CD14-positive monocyte (primary cell): ENCODE measurements around the gene EEF1AKMT3. TPM values are rescaled to one million over a fixed set of nuclear protein-coding genes. Genes with fewer than 3 reads are reported as not detected.

Experiments used
- DNase-seq, 3 donors: peaks; one replicate each; pipeline ENCODE4 v3.0.0-alpha.2; 2011 to 2022
- H2AFZ ChIP-seq: 2 replicates; pipeline ENCODE4 v1.6.0; 2012; ENCODE audit warnings: mild to moderate bottlenecking, low read depth, low read length, inconsistent platforms; ENCODE audit not compliant: insufficient read depth, poor library complexity, severe bottlenecking
- H3K27ac ChIP-seq, 2 donors: 1 replicate in 1 of 2; 2 replicates in 1 of 2; pipeline ENCODE4 v1.5.1; 2012 to 2013; ENCODE audit warnings: low read length in 2 of 2, control low read depth in 1 of 2, inconsistent platforms in 1 of 2, low read depth in 1 of 2, mild to moderate bottlenecking in 1 of 2
- H3K27me3 ChIP-seq, 2 donors: one replicate each; pipeline versions ENCODE4 v1.6.0 to v1.6.1; 2011 to 2013; ENCODE audit warnings: low read length in 2 of 2; ENCODE audit not compliant: control insufficient read depth in 2 of 2, insufficient read depth in 2 of 2
- H3K36me3 ChIP-seq, 2 donors: replicated peaks in 1 of 2; 1 replicate in 1 of 2; 2 replicates in 1 of 2; pipeline versions ENCODE4 v1.5.1 to v1.6.1; 2012 to 2013; ENCODE audit warnings: low read length in 2 of 2, control low read depth in 1 of 2, inconsistent platforms in 1 of 2, mild to moderate bottlenecking in 1 of 2; ENCODE audit not compliant: insufficient read depth in 2 of 2, control insufficient read depth in 1 of 2
- H3K4me1 ChIP-seq, 2 donors: 1 replicate in 1 of 2; 2 replicates in 1 of 2; pipeline versions ENCODE4 v1.5.1 to v1.6.1; 2012 to 2013; ENCODE audit warnings: low read length in 2 of 2, control low read depth in 1 of 2, inconsistent platforms in 1 of 2, mild to moderate bottlenecking in 1 of 2, moderate library complexity in 1 of 2; ENCODE audit not compliant: insufficient read depth in 2 of 2, control insufficient read depth in 1 of 2
- H3K4me2 ChIP-seq: replicated peaks from 2 replicates; pipeline ENCODE3; 2012; ENCODE audit warnings: low read length, moderate library complexity, mild to moderate bottlenecking; ENCODE audit not compliant: poor library complexity, severe bottlenecking; ENCODE audit errors: extremely low read depth
- H3K4me3 ChIP-seq, 3 experiments: fragments of 200-600 bp in 1 of 3; sonication (generic) in 1 of 3; replicated peaks in 1 of 3; 1 replicate in 2 of 3; 2 replicates in 1 of 3; pipeline ENCODE4 v1.5.1; 2011 to 2013; ENCODE audit warnings: low read length in 3 of 3, mild to moderate bottlenecking in 3 of 3, control low read depth in 2 of 3, low read depth in 2 of 3, inconsistent platforms in 1 of 3, moderate library complexity in 1 of 3
- H3K79me2 ChIP-seq: 2 replicates; pipeline ENCODE4 v1.6.0; 2012; ENCODE audit warnings: mild to moderate bottlenecking, control low read depth, inconsistent platforms, low read length, moderate library complexity; ENCODE audit not compliant: insufficient read depth
- H3K9ac ChIP-seq: 2 replicates; pipeline ENCODE4 v1.6.0; 2017; ENCODE audit warnings: low read length, mild to moderate bottlenecking; ENCODE audit not compliant: insufficient read depth, poor library complexity, severe bottlenecking
- H3K9me3 ChIP-seq, 2 donors: replicated peaks in 1 of 2; 1 replicate in 1 of 2; 2 replicates in 1 of 2; pipeline versions ENCODE4 v1.5.1 to v1.6.1; 2012 to 2013; ENCODE audit warnings: low read length in 2 of 2, control low read depth in 1 of 2; ENCODE audit not compliant: control insufficient read depth in 1 of 2, insufficient read depth in 1 of 2
- H4K20me1 ChIP-seq: 2 replicates; pipeline ENCODE4 v1.6.0; 2012; ENCODE audit warnings: mild to moderate bottlenecking, low read length, control low read depth, moderate library complexity; ENCODE audit not compliant: insufficient read depth
- H3K27ac Mint-ChIP-seq, 7 donors: one replicate each; pipeline ENCODE4 v1.8.0; 2020; ENCODE audit warnings: mild to moderate bottlenecking in 7 of 7, mixed read lengths in 7 of 7, moderate library complexity in 6 of 7, inconsistent platforms in 2 of 7
- H3K27me3 Mint-ChIP-seq, 3 donors: one replicate each; pipeline ENCODE4 v1.8.0; 2021 to 2022; ENCODE audit warnings: low read depth in 3 of 3, mild to moderate bottlenecking in 3 of 3, mixed read lengths in 3 of 3, moderate library complexity in 3 of 3, inconsistent platforms in 1 of 3
- H3K36me3 Mint-ChIP-seq, 2 donors: one replicate each; pipeline ENCODE4 v1.8.0; 2020; ENCODE audit warnings: mixed read lengths in 2 of 2, inconsistent platforms in 1 of 2, mild to moderate bottlenecking in 1 of 2
- H3K4me1 Mint-ChIP-seq: one replicate; pipeline ENCODE4 v1.8.0; 2020; ENCODE audit warnings: mild to moderate bottlenecking, mixed read lengths
- H3K4me3 Mint-ChIP-seq, 2 donors: one replicate each; pipeline ENCODE4 v1.8.0; 2020; ENCODE audit warnings: mild to moderate bottlenecking in 2 of 2, mixed read lengths in 2 of 2, moderate library complexity in 1 of 2
- H3K9me3 Mint-ChIP-seq, 7 donors: one replicate each; pipeline ENCODE4 v1.8.0; 2020 to 2022; ENCODE audit warnings: mixed read lengths in 7 of 7, mild to moderate bottlenecking in 6 of 7, moderate library complexity in 6 of 7, inconsistent platforms in 2 of 7
- CTCF ChIP-seq: fragments of 200-600 bp; IDR thresholded peaks from one replicate; pipeline ENCODE4 v1.8.0; 2022; ENCODE audit warnings: antibody characterized with exemption, mild to moderate bottlenecking
- WGBS: methylation state at CpG from one replicate; pipeline ENCODE4 v1.1.5; 2013; ENCODE audit warnings: missing lambda C conversion rate; ENCODE audit not compliant: insufficient coverage; 5-methylcytosine and 5-hydroxymethylcytosine counted together
- intact Hi-C, 2 donors: fragments of 100-400 bp; cut with micrococcal nuclease; formaldehyde crosslinking; loops; one replicate each; pipeline versions ENCODE4 v1.15.0 to v1.15.1; 2023
- polyA plus RNA-seq, 3 donors: library from polyadenylated mRNA; depleted of rRNA in 1 of 3; unstranded in 2 of 3; stranded (reverse) in 1 of 3; fragments of 300-500 nt in 2 of 3; fragments of >200 nt in 1 of 3; fragmentation: Illumina TruSeq in 2 of 3; gene quantifications; 1 replicate in 2 of 3; 2 replicates in 1 of 3; pipeline ENCODE4 v1.2.3, GENCODE V29; 2012 to 2021

The EEF1AKMT3 gene
- polyA plus RNA-seq, 3 donors: 3.4 to 4.2 (median 3.4) TPM

- Mint-ChIP-seq H3K27me3 (no peaks in the 10 kb centered on the region), H3K9me3 (peaks cover 0 to 2% (median 0%) of the 10 kb centered on the region in 7 donors), H3K4me1 (peaks cover under 1% of the 10 kb centered on the region), H3K36me3 (peaks cover 60 to 65% of the 10 kb centered on the region in 2 donors), H3K4me3 (no peak overlapping the region), H3K27ac (peak overlapping the region in 1 of 7 donors; percentile 21)
- H3K27me3 ChIP-seq: no peaks in the 10 kb centered on the region
- no peak overlapping the region for H3K27ac ChIP-seq
- peaks cover under 1% of the 10 kb centered on the region for H3K79me2 ChIP-seq
- H3K9me3 ChIP-seq: no peaks in the 10 kb centered on the region
- no peak for TF ChIP-seq CTCF
- no peak overlapping the region for H3K4me3 ChIP-seq
- H4K20me1 ChIP-seq: no peaks in the 10 kb centered on the region
- no peaks in the 10 kb centered on the region for H3K4me1 ChIP-seq
- 96% methylated on average over 6 of the region's 6 CpGs for WGBS
- H3K4me2 ChIP-seq: no peak overlapping the region
- no peak overlapping the region for H2AFZ ChIP-seq
- no peak for DNase-seq
- H3K36me3 ChIP-seq: peaks cover 59 to 69% of the 10 kb centered on the region in 2 donors
- intact Hi-C loops: no loop called here
- no peak overlapping the region for H3K9ac ChIP-seq
Observed at GRCh38 chr12:57733928-57734327, 38.5 kb upstream of the EEF1AKMT3 start.

GRCh38 chr12:57734591-57734990 lies 37.8 kb upstream of the EEF1AKMT3 start:
- Histone ChIP-seq H3K27me3 (no peaks in the 10 kb centered on the region), H3K79me2 (peaks cover 8% of the 10 kb centered on the region), H4K20me1 (no peaks in the 10 kb centered on the region), H3K9me3 (no peaks in the 10 kb centered on the region), H3K27ac (no peak overlapping the region), H3K36me3 (peaks cover 53 to 65% of the 10 kb centered on the region in 2 donors), H3K4me2 (no peak overlapping the region), H3K9ac (no peak overlapping the region), H3K4me3 (no peak overlapping the region), H3K4me1 (no peaks in the 10 kb centered on the region), H2AFZ (no peak overlapping the region)
- no peak for TF ChIP-seq CTCF
- H3K27ac Mint-ChIP-seq: peak overlapping the region in 1 of 7 donors; percentile 1
- peaks cover 59 to 63% of the 10 kb centered on the region in 2 donors for H3K36me3 Mint-ChIP-seq
- no peak for DNase-seq
- H3K9me3 Mint-ChIP-seq: peaks cover 0 to 1% (median 0%) of the 10 kb centered on the region in 7 donors
- peaks cover 7% of the 10 kb centered on the region for H3K4me1 Mint-ChIP-seq
- H3K4me3 Mint-ChIP-seq: no peak overlapping the region
- 100% methylated on average over 3 of the region's 4 CpGs for WGBS
- intact Hi-C loops: no loop called here
- no peaks in the 10 kb centered on the region for H3K27me3 Mint-ChIP-seq
